Ishikawa (cell line): ENCODE measurements around the gene DNAJC18.

Experiments used
- CEBPB ChIP-seq: IDR thresholded peaks from 2 replicates; pipeline ENCODE4 v1.6.1; 2012
- CREB1 ChIP-seq: IDR thresholded peaks from 2 replicates; pipeline ENCODE4 v1.6.1; 2012; ENCODE audit warnings: low read depth
- MAX ChIP-seq: IDR thresholded peaks from 2 replicates; pipeline ENCODE4 v1.6.1; 2012
- NFIC ChIP-seq: IDR thresholded peaks from 2 replicates; pipeline ENCODE4 v1.6.1; 2012
- REST ChIP-seq: IDR thresholded peaks from 2 replicates; pipeline ENCODE4 v1.6.1; 2012; ENCODE audit warnings: low read depth, mild to moderate bottlenecking
- TAF1 ChIP-seq: IDR thresholded peaks from 2 replicates; pipeline ENCODE4 v1.6.1; 2012; ENCODE audit warnings: low read depth, mild to moderate bottlenecking
- TCF12 ChIP-seq: IDR thresholded peaks from 2 replicates; pipeline ENCODE4 v1.6.1; 2012; ENCODE audit warnings: low read depth
- TEAD4 ChIP-seq: IDR thresholded peaks from 2 replicates; pipeline ENCODE4 v1.6.1; 2012
- USF1 ChIP-seq: IDR thresholded peaks from 2 replicates; pipeline ENCODE4 v1.6.1; 2012
- ZBTB7A ChIP-seq: IDR thresholded peaks from 2 replicates; pipeline ENCODE4 v1.6.1; 2012; ENCODE audit warnings: low read depth

GRCh38 chr5:139470821-139471300 lies 31.5 kb upstream of the DNAJC18 start, which contains the start of gene SMIM33:
- TF ChIP-seq CEBPB (no peak), REST (no peak), TAF1 (no peak), MAX (no peak), NFIC (no peak), ZBTB7A (no peak), TCF12 (no peak), USF1 (no peak), TEAD4 (no peak), CREB1 (no peak)
